Raji (cell line): Measurements from ENCODE around the gene MAD2L2.

ENCODE experiments used
- POLR2A ChIP-seq: IDR thresholded peaks from 2 replicates; pipeline ENCODE4 v1.6.1; 2011; ENCODE audit warnings: low read depth, low read length, control low read depth; ENCODE audit not compliant: insufficient read depth

Gene MAD2L2

GRCh38 chr1:11654137-11654938 lies 26.6 kb downstream of the MAD2L2 start, which contains the start of the genes FBXO2 and FBXO44:
FBXO2 (minus strand) TSS chr1:11654429; CDS start chr1:11654340, 89 bp downstream.
FBXO44 (plus strand) TSS chr1:11654877; CDS start chr1:11655836, 959 bp downstream.
- TF ChIP-seq POLR2A = no peak

- no peak for TF ChIP-seq POLR2A
Measured at GRCh38 chr1:11653861-11654136, 27.1 kb downstream of the MAD2L2 start.

- no peak for TF ChIP-seq POLR2A
Measured at GRCh38 chr1:11653101-11653860, 27.7 kb downstream of the MAD2L2 start.

- no peak for TF ChIP-seq POLR2A
Measured at GRCh38 chr1:11652203-11652780, 28.7 kb downstream of the MAD2L2 start.

GRCh38 chr1:11651017-11651416 lies 29.9 kb downstream of the MAD2L2 start:
- TF ChIP-seq POLR2A = no peak

- TF ChIP-seq POLR2A = no peak
Measured at GRCh38 chr1:11650331-11650991, 30.5 kb downstream of the MAD2L2 start.

- TF ChIP-seq POLR2A = no peak
Measured at GRCh38 chr1:11649624-11650330, 31.2 kb downstream of the MAD2L2 start.

- TF ChIP-seq POLR2A = no peak
Measured at GRCh38 chr1:11649237-11649623, 31.7 kb downstream of the MAD2L2 start.

- no peak for TF ChIP-seq POLR2A
Measured at GRCh38 chr1:11648732-11649158, 32.2 kb downstream of the MAD2L2 start.

GRCh38 chr1:11648039-11648438 lies 32.9 kb downstream of the MAD2L2 start:
- no peak for TF ChIP-seq POLR2A

GRCh38 chr1:11647333-11647732 lies 33.6 kb downstream of the MAD2L2 start:
- no peak for TF ChIP-seq POLR2A

- TF ChIP-seq POLR2A = no peak
Measured at GRCh38 chr1:11646317-11646716, 34.6 kb downstream of the MAD2L2 start.

- TF ChIP-seq POLR2A = no peak
Measured at GRCh38 chr1:11645670-11646265, 35.2 kb downstream of the MAD2L2 start.

- TF ChIP-seq POLR2A = no peak
Measured at GRCh38 chr1:11645270-11645669, 35.7 kb downstream of the MAD2L2 start.
